SU-DHL-6 (cell line): Measurements from ENCODE around the gene GSK3B.

Experiments
- H2AFZ ChIP-seq: fragments of 200-600 bp; sonication (generic); 2 replicates; pipeline ENCODE4 v1.6.1; 2014; ENCODE audit warnings: low read depth, mild to moderate bottlenecking, moderate library complexity, mixed read lengths, antibody characterized with exemption, low read length; ENCODE audit not compliant: severe bottlenecking
- H3F3A ChIP-seq: fragments of 200-600 bp; shearing (Covaris generic); 2 replicates; pipeline ENCODE4 v1.6.0; 2016; ENCODE audit warnings: antibody characterized with exemption, mild to moderate bottlenecking; ENCODE audit not compliant: insufficient read depth
- H3K27ac ChIP-seq: fragments of 200-600 bp; sonication (generic); 2 replicates; pipeline ENCODE4 v1.5.1; 2016; ENCODE audit warnings: low read depth, mild to moderate bottlenecking, low read length, moderate library complexity, mixed read lengths
- H3K27me3 ChIP-seq: fragments of 200-600 bp; sonication (generic), shearing (Covaris generic); 2 replicates; pipeline ENCODE4 v1.6.0; 2014; ENCODE audit warnings: mild to moderate bottlenecking, low read length
- H3K36me3 ChIP-seq: fragments of 200-600 bp; sonication (generic); 2 replicates; pipeline ENCODE4 v1.6.1; 2014; ENCODE audit warnings: mild to moderate bottlenecking, low read length, mixed read lengths
- H3K4me2 ChIP-seq: fragments of 300-600, 200-600 bp; shearing (Covaris generic), sonication (generic); 2 replicates; pipeline ENCODE4 v1.6.0; 2014; ENCODE audit warnings: low read length, low read depth, mild to moderate bottlenecking; ENCODE audit not compliant: poor library complexity, severe bottlenecking
- H3K4me3 ChIP-seq: fragments of 200-600 bp; sonication (generic); 2 replicates; pipeline ENCODE4 v1.5.1; 2014; ENCODE audit warnings: antibody characterized with exemption, low read length, mild to moderate bottlenecking, mixed read lengths; ENCODE audit not compliant: insufficient read depth, poor library complexity, severe bottlenecking
- H3K79me2 ChIP-seq: fragments of 200-600 bp; sonication (generic); 2 replicates; pipeline ENCODE4 v1.6.1; 2014; ENCODE audit warnings: mild to moderate bottlenecking, low read length, moderate library complexity; ENCODE audit not compliant: insufficient read depth
- H3K9ac ChIP-seq: fragments of 200-600 bp; sonication (generic); 2 replicates; pipeline ENCODE4 v1.7.0; 2014; ENCODE audit warnings: mild to moderate bottlenecking, low read length
- H3K9me2 ChIP-seq: fragments of 200-600 bp; sonication (generic); replicated peaks from 2 replicates; pipeline ENCODE4 v1.6.1; 2014; ENCODE audit warnings: low read length; ENCODE audit not compliant: insufficient read depth
- H3K9me3 ChIP-seq: fragments of 200-600 bp; sonication (generic); 2 replicates; pipeline ENCODE4 v1.6.1; 2014; ENCODE audit warnings: low read length, mixed read lengths; ENCODE audit not compliant: insufficient read depth
- H4K20me1 ChIP-seq: fragments of 200-600 bp; sonication (generic); 2 replicates; pipeline ENCODE4 v1.6.1; 2014; ENCODE audit warnings: low read depth, mild to moderate bottlenecking, antibody characterized with exemption, low read length, moderate library complexity, mixed read lengths
- CTCF ChIP-seq: fragments of 200-600 bp; sonication (generic); IDR thresholded peaks from one replicate; pipeline ENCODE4 v1.5.1; 2017; ENCODE audit warnings: antibody characterized with exemption, mild to moderate bottlenecking, low read length, moderate library complexity; ENCODE audit not compliant: insufficient read depth, poor library complexity, severe bottlenecking
- EZH2phosphoT487 ChIP-seq: fragments of 200-600 bp; sonication (generic), shearing (Covaris generic); conservative IDR thresholded peaks from 2 replicates; pipeline ENCODE4 v1.6.1; 2018; ENCODE audit warnings: mild to moderate bottlenecking, antibody characterized with exemption, low read length, moderate library complexity, mixed read lengths

Gene GSK3B

GRCh38 chr3:120125992-120126391 is 31.7 kb upstream of the GSK3B start:
- H3F3A ChIP-seq: no peaks in the 10 kb centered on the region
- H3K36me3 ChIP-seq: no peaks in the 10 kb centered on the region
- no peak overlapping the region for H2AFZ ChIP-seq
- no peak overlapping the region for H3K27ac ChIP-seq
- H4K20me1 ChIP-seq: no peaks in the 10 kb centered on the region
- no peak overlapping the region for H3K9ac ChIP-seq
- H3K4me3 ChIP-seq: no peak overlapping the region
- no peaks in the 10 kb centered on the region for H3K9me2 ChIP-seq
- no peaks in the 10 kb centered on the region for H3K9me3 ChIP-seq
- no peaks in the 10 kb centered on the region for H3K79me2 ChIP-seq
- no peaks in the 10 kb centered on the region for H3K27me3 ChIP-seq
- TF ChIP-seq EZH2phosphoT487 (no peak), CTCF (no peak)
- no peak overlapping the region for H3K4me2 ChIP-seq

- Histone ChIP-seq H4K20me1 (no peaks in the 10 kb centered on the region), H3K27ac (no peak overlapping the region), H3K9me2 (no peaks in the 10 kb centered on the region), H3K4me3 (no peak overlapping the region), H3K36me3 (no peaks in the 10 kb centered on the region), H3K4me2 (no peak overlapping the region), H3K79me2 (no peaks in the 10 kb centered on the region), H3K9ac (no peak overlapping the region), H3K9me3 (no peaks in the 10 kb centered on the region), H3F3A (no peaks in the 10 kb centered on the region), H2AFZ (no peak overlapping the region), H3K27me3 (no peaks in the 10 kb centered on the region)
- TF ChIP-seq EZH2phosphoT487 (no peak), CTCF (no peak)
These were observed 25.7 kb upstream of the GSK3B start for GRCh38 chr3:120119846-120120510.

- H3K36me3 ChIP-seq: no peaks in the 10 kb centered on the region
- H3K9me3 ChIP-seq: no peaks in the 10 kb centered on the region
- no peak overlapping the region for H3K4me3 ChIP-seq
- H3K9me2 ChIP-seq: no peaks in the 10 kb centered on the region
- no peak overlapping the region for H3K4me2 ChIP-seq
- no peak overlapping the region for H2AFZ ChIP-seq
- TF ChIP-seq EZH2phosphoT487 (no peak), CTCF (no peak)
- H3K79me2 ChIP-seq: no peaks in the 10 kb centered on the region
- H3K27me3 ChIP-seq: no peaks in the 10 kb centered on the region
- no peak overlapping the region for H3K27ac ChIP-seq
- no peaks in the 10 kb centered on the region for H3F3A ChIP-seq
- H3K9ac ChIP-seq: no peak overlapping the region
- no peaks in the 10 kb centered on the region for H4K20me1 ChIP-seq
These were observed 20.7 kb upstream of the GSK3B start for GRCh38 chr3:120114981-120115380.
